Measurements from ENCODE around the gene SMARCA4.

Gene SMARCA4

DNA sequence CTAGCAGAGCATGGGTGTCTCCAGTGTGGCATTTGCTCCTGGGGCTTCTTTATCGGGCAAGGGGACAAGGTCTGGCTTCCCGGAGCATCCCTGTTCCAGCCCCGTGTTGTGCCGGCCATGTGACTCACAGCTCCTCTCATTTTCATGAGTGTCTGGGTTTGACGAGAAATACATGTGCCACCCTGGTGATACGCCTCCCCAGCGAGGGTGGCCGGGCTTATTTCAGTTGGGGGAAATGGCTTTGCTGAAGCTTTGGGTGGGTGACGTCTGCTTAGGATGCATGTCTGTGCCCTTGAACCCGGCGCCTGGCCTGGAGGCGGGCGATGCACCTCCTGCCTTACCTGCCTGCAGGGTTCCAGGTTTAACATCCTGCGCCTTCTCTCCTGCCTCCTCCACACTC, 66.6 kb downstream of the SMARCA4 start:
- peaks cover 77 to 81% of the 10 kb centered on the region in 2 donors for H3K36me3 ChIP-seq (ENCODE audit: control insufficient read depth in 2 of 2, insufficient read depth in 2 of 2, low read length in 2 of 2)
- H3K4me3 ChIP-seq (ENCODE audit: low read length in 2 of 2), result no peak overlapping the region
- H3K9ac ChIP-seq (ENCODE audit: low read depth in 1 of 2, low read length in 2 of 2), result no peak overlapping the region
- no peaks in the 10 kb centered on the region for H3K4me1 ChIP-seq (ENCODE audit: control insufficient read depth in 2 of 2, insufficient read depth in 2 of 2, low read length in 2 of 2)
- H3K27me3 ChIP-seq (ENCODE audit: control insufficient read depth in 2 of 2, insufficient read depth in 2 of 2, low read length in 2 of 2), result no peaks in the 10 kb centered on the region
- no peak overlapping the region for H3K27ac ChIP-seq (ENCODE audit: low read depth in 2 of 2, low read length in 2 of 2)
- H3K9me3 ChIP-seq (ENCODE audit: control insufficient read depth in 2 of 2, low read length in 2 of 2), result no peaks in the 10 kb centered on the region

DNA sequence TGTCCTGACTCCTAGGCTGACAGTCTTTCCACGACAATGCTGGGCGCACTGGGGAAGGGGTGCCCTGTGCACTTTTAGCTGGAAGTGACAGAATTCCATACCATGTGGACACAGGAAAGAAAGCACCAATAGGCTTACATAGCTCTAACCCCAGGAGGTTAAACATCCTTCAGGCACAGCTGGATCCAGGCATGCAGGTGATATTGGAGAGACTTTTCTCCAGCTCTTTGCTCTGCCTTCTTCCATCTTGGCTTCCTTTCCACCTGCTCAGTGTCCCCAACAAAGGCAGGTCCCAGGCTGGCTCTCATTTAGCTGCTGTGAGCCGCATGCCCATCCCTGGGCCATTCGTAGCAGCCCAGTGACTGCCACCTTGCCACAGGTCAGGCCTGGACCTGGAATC, 67.3 kb downstream of the SMARCA4 start:
- Histone ChIP-seq H3K4me3 (ENCODE audit: low read length in 2 of 2) (no peak overlapping the region), H3K27ac (ENCODE audit: low read depth in 2 of 2, low read length in 2 of 2) (no peak overlapping the region), H3K36me3 (ENCODE audit: control insufficient read depth in 2 of 2, insufficient read depth in 2 of 2, low read length in 2 of 2) (peaks cover 78 to 80% of the 10 kb centered on the region in 2 donors), H3K9me3 (ENCODE audit: control insufficient read depth in 2 of 2, low read length in 2 of 2) (no peaks in the 10 kb centered on the region), H3K9ac (ENCODE audit: low read depth in 1 of 2, low read length in 2 of 2) (no peak overlapping the region), H3K4me1 (ENCODE audit: control insufficient read depth in 2 of 2, insufficient read depth in 2 of 2, low read length in 2 of 2) (no peaks in the 10 kb centered on the region), H3K27me3 (ENCODE audit: control insufficient read depth in 2 of 2, insufficient read depth in 2 of 2, low read length in 2 of 2) (no peaks in the 10 kb centered on the region)

DNA sequence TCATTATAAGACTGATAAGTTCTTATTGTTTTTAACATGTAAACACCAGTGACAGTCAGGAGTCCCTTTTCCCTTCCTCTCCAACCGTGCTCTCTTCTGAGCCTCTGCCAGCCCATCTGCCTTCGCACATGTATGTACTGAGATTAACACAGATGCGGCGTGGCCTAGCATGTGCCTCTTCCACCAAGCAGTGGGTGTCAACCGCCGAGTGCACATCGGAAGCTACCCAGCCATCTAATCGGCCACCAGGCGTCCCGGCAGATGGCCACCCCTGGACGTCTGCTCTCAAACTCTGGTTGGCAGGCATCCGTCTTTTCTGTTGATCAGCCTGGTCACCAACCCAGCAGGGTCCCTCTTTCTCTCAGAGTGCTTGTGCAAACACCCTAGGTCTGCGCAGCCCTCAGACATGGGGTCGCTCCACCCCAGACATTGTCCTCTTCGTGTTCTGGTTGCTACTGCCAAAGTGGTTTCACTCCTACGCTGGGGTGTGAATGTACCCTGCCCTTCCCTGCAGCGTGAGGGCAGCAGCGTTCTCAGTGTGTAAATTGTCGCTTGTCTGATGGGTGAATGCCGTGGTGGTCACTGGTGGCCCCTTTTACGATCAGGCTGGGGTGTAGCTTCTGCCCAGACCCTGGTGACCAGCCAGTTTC, 70.7 kb downstream of the SMARCA4 start:
- Histone ChIP-seq H3K9ac (ENCODE audit: low read depth in 1 of 2, low read length in 2 of 2) (no peak overlapping the region), H3K4me1 (ENCODE audit: control insufficient read depth in 2 of 2, insufficient read depth in 2 of 2, low read length in 2 of 2) (peaks cover 7 to 9% of the 10 kb centered on the region in 2 donors), H3K27me3 (ENCODE audit: control insufficient read depth in 2 of 2, insufficient read depth in 2 of 2, low read length in 2 of 2) (no peaks in the 10 kb centered on the region), H3K27ac (ENCODE audit: low read depth in 2 of 2, low read length in 2 of 2) (no peak overlapping the region), H3K9me3 (ENCODE audit: control insufficient read depth in 2 of 2, low read length in 2 of 2) (no peaks in the 10 kb centered on the region), H3K36me3 (ENCODE audit: control insufficient read depth in 2 of 2, insufficient read depth in 2 of 2, low read length in 2 of 2) (peaks cover 82% of the 10 kb centered on the region in 2 donors), H3K4me3 (ENCODE audit: low read length in 2 of 2) (no peak overlapping the region)

DNA sequence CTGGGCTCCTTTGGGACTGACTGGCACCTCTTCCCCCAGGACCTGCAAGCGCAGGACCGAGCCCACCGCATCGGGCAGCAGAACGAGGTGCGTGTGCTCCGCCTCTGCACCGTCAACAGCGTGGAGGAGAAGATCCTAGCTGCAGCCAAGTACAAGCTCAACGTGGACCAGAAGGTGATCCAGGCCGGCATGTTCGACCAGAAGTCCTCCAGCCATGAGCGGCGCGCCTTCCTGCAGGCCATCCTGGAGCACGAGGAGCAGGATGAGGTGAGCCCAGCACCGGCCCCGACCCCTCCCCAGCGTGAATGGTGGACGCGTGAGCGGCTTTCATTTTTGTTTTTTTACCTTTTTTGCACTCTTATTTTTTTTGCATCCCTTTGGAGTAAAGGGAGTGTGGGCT, 72.4 kb downstream of the SMARCA4 start:
- Histone ChIP-seq H3K9ac (ENCODE audit: low read depth in 1 of 2, low read length in 2 of 2) (no peak overlapping the region), H3K9me3 (ENCODE audit: control insufficient read depth in 2 of 2, low read length in 2 of 2) (no peaks in the 10 kb centered on the region), H3K4me3 (ENCODE audit: low read length in 2 of 2) (no peak overlapping the region), H3K36me3 (ENCODE audit: control insufficient read depth in 2 of 2, insufficient read depth in 2 of 2, low read length in 2 of 2) (peaks cover 77% of the 10 kb centered on the region in 2 donors), H3K27ac (ENCODE audit: low read depth in 2 of 2, low read length in 2 of 2) (no peak overlapping the region), H3K4me1 (ENCODE audit: control insufficient read depth in 2 of 2, insufficient read depth in 2 of 2, low read length in 2 of 2) (peaks cover 7 to 9% of the 10 kb centered on the region in 2 donors), H3K27me3 (ENCODE audit: control insufficient read depth in 2 of 2, insufficient read depth in 2 of 2, low read length in 2 of 2) (no peaks in the 10 kb centered on the region)

DNA sequence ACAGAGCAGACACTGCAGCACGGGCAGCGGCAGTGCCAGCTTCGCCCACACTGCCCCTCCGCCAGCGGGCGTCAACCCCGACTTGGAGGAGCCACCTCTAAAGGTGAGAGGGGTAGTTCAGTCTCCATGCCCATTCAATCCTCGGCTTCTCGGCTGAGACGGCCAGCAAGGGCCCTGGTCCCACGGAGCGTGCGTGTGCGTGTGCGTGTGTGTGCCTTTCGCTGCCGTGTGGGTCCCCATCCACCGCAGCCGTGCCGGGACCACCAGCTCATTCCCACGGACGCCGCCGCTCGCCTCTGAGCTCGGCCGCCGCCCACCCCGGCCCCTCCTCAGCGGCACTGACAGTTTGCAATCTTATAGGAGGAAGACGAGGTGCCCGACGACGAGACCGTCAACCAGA, 72.9 kb downstream of the SMARCA4 start:
- no peaks in the 10 kb centered on the region for H3K27me3 ChIP-seq (ENCODE audit: control insufficient read depth in 2 of 2, insufficient read depth in 2 of 2, low read length in 2 of 2)
- H3K9ac ChIP-seq (ENCODE audit: low read depth in 1 of 2, low read length in 2 of 2), result no peak overlapping the region
- H3K9me3 ChIP-seq (ENCODE audit: control insufficient read depth in 2 of 2, low read length in 2 of 2), result no peaks in the 10 kb centered on the region
- H3K4me1 ChIP-seq (ENCODE audit: control insufficient read depth in 2 of 2, insufficient read depth in 2 of 2, low read length in 2 of 2), result peaks cover 7 to 9% of the 10 kb centered on the region in 2 donors
- H3K36me3 ChIP-seq (ENCODE audit: control insufficient read depth in 2 of 2, insufficient read depth in 2 of 2, low read length in 2 of 2), result peaks cover 76% of the 10 kb centered on the region in 2 donors
- H3K27ac ChIP-seq (ENCODE audit: low read depth in 2 of 2, low read length in 2 of 2), result no peak overlapping the region
- H3K4me3 ChIP-seq (ENCODE audit: low read length in 2 of 2), result no peak overlapping the region

DNA sequence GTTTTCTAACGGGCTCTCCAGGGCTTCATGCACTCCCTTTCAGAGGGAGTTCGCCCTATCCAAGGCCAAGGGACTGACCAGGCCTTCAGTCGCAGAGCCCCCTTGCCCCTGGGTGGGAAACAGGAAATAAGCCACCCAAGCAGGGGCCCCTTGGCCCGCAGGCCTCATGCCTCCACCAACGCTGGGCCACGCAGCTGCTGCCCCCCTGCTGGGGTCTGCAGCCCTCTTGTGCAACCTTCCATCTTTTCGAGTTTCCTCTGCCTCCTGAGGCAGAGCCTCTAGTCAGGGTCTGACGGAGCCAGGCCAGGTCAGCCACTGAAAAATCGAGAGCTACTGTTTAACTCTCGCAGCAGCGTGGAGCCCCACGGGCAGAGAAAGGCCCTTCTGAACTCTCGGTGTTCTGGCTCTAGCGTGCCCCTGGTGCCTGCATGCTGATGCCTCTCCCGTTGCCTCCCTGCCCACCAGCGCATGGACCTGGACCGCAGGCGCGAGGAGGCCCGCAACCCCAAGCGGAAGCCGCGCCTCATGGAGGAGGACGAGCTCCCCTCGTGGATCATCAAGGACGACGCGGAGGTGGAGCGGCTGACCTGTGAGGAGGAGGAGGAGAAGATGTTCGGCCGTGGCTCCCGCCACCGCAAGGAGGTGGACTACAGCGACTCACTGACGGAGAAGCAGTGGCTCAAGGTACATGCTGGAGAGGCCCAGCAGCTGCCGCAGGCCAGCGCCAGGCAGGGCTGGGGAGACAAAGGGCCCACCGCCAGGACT, 73.8 kb downstream of the SMARCA4 start:
- no peak overlapping the region for H3K9ac ChIP-seq (ENCODE audit: low read depth in 1 of 2, low read length in 2 of 2)
- H3K4me1 ChIP-seq (ENCODE audit: control insufficient read depth in 2 of 2, insufficient read depth in 2 of 2, low read length in 2 of 2), result peaks cover 7 to 9% of the 10 kb centered on the region in 2 donors
- H3K27me3 ChIP-seq (ENCODE audit: control insufficient read depth in 2 of 2, insufficient read depth in 2 of 2, low read length in 2 of 2), result no peaks in the 10 kb centered on the region
- H3K36me3 ChIP-seq (ENCODE audit: control insufficient read depth in 2 of 2, insufficient read depth in 2 of 2, low read length in 2 of 2), result peaks cover 72 to 73% of the 10 kb centered on the region in 2 donors
- no peak overlapping the region for H3K27ac ChIP-seq (ENCODE audit: low read depth in 2 of 2, low read length in 2 of 2)
- H3K4me3 ChIP-seq (ENCODE audit: low read length in 2 of 2), result no peak overlapping the region
- H3K9me3 ChIP-seq (ENCODE audit: control insufficient read depth in 2 of 2, low read length in 2 of 2), result no peaks in the 10 kb centered on the region

DNA sequence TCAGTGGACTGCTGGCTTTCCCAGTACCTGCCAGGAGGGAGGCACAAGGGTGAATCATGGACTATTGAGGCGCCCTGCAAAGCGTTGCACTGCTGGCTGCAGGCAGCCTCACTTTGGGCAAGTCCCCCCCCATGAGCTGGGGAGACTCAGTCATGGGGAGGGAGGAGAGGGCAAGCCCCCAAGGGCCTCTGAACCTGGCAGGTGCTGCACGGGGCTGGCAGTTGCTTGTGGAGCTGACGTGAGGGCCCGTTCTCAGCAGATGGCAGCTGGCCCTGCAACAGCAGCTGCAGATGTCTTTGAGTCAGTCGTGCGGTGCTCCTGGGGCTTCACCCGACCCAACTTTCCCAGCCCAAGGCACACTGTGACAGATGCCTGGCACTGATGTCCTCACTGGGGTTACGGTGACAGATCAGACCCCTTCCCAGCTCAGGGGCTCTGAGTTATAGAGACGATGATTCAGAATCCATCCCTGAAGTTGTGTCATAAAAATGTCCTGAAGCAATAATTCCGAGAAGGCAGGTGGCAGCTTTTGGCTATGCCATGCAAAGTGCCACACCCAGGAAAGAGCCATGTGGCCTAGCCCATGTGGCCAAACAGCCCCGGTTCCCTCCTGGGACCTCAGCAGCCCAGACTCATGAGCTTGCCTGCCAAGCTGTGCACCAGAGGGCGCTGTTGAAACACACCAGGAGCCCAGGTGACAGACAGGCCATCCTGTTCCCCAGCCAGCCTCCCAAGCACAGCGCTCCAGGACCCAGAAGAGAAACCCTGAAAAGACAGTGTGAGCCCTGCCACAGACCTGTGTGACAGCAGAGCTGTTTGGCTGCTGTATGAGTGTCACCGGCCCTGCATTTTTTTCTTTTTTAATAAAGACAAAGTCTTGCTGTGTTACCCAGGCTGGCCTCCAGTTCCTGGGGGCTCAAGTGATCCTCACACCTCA, 74.9 kb downstream of the SMARCA4 start:
- Histone ChIP-seq H3K36me3 (ENCODE audit: control insufficient read depth in 2 of 2, insufficient read depth in 2 of 2, low read length in 2 of 2) (peaks cover 66 to 67% of the 10 kb centered on the region in 2 donors), H3K27me3 (ENCODE audit: control insufficient read depth in 2 of 2, insufficient read depth in 2 of 2, low read length in 2 of 2) (no peaks in the 10 kb centered on the region), H3K27ac (ENCODE audit: low read depth in 2 of 2, low read length in 2 of 2) (peak overlapping the region in 1 of 2 donors; percentile 17), H3K9ac (ENCODE audit: low read depth in 1 of 2, low read length in 2 of 2) (peak overlapping the region in 1 of 2 donors; percentile 19), H3K4me1 (ENCODE audit: control insufficient read depth in 2 of 2, insufficient read depth in 2 of 2, low read length in 2 of 2) (peaks cover 7 to 9% of the 10 kb centered on the region in 2 donors), H3K9me3 (ENCODE audit: control insufficient read depth in 2 of 2, low read length in 2 of 2) (no peaks in the 10 kb centered on the region), H3K4me3 (ENCODE audit: low read length in 2 of 2) (no peak overlapping the region)

DNA sequence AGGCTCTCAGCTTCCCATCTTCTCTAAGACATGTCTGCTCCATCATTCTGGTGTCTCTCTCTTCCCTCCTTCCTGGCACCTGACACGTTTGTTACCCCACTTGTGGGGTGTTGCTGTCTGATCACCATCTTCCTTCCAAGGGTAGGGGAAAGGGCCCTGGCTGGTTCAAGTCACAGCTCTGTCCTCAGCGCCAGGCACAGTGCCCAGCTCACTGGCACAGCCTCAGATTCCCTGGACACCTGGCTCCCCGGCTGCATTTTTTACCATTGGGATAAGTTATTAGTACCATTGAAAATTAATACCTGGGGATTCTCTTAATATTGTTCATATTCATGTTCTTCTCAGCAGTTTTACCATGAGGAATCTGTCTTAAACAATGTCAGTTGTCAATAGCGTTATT, 77.7 kb downstream of the SMARCA4 start:
- H3K36me3 ChIP-seq (ENCODE audit: control insufficient read depth in 2 of 2, insufficient read depth in 2 of 2, low read length in 2 of 2), result peaks cover 53 to 55% of the 10 kb centered on the region in 2 donors
- no peaks in the 10 kb centered on the region for H3K9me3 ChIP-seq (ENCODE audit: control insufficient read depth in 2 of 2, low read length in 2 of 2)
- H3K27ac ChIP-seq (ENCODE audit: low read depth in 2 of 2, low read length in 2 of 2), result no peak overlapping the region
- H3K4me1 ChIP-seq (ENCODE audit: control insufficient read depth in 2 of 2, insufficient read depth in 2 of 2, low read length in 2 of 2), result peaks cover 9 to 11% of the 10 kb centered on the region in 2 donors
- no peak overlapping the region for H3K4me3 ChIP-seq (ENCODE audit: low read length in 2 of 2)
- H3K9ac ChIP-seq (ENCODE audit: low read depth in 1 of 2, low read length in 2 of 2), result no peak overlapping the region
- H3K27me3 ChIP-seq (ENCODE audit: control insufficient read depth in 2 of 2, insufficient read depth in 2 of 2, low read length in 2 of 2), result no peaks in the 10 kb centered on the region

DNA sequence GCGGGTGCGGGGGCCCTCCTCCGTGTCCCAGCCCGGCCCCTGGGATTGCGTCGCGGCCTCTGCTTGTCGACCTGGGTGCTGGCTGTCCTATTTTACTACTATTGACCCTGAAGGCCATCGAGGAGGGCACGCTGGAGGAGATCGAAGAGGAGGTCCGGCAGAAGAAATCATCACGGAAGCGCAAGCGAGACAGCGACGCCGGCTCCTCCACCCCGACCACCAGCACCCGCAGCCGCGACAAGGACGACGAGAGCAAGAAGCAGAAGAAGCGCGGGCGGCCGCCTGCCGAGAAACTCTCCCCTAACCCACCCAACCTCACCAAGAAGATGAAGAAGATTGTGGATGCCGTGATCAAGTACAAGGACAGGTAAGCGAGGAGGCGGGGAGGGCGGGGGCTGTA, 80.4 kb downstream of the SMARCA4 start:
- H3K27me3 ChIP-seq (ENCODE audit: control insufficient read depth in 2 of 2, insufficient read depth in 2 of 2, low read length in 2 of 2), result no peaks in the 10 kb centered on the region
- H3K9ac ChIP-seq (ENCODE audit: low read depth in 1 of 2, low read length in 2 of 2), result no peak overlapping the region
- H3K4me1 ChIP-seq (ENCODE audit: control insufficient read depth in 2 of 2, insufficient read depth in 2 of 2, low read length in 2 of 2), result peaks cover under 1 to 4% of the 10 kb centered on the region in 2 donors
- H3K9me3 ChIP-seq (ENCODE audit: control insufficient read depth in 2 of 2, low read length in 2 of 2), result no peaks in the 10 kb centered on the region
- H3K4me3 ChIP-seq (ENCODE audit: low read length in 2 of 2), result no peak overlapping the region
- H3K36me3 ChIP-seq (ENCODE audit: control insufficient read depth in 2 of 2, insufficient read depth in 2 of 2, low read length in 2 of 2), result peaks cover 37 to 42% of the 10 kb centered on the region in 2 donors
- no peak overlapping the region for H3K27ac ChIP-seq (ENCODE audit: low read depth in 2 of 2, low read length in 2 of 2)

Measured in mucosa of rectum (tissue), 2 donors.